ENCODE data around the gene AP1B1.

The AP1B1 gene

GRCh38 chr22:29327089-29327764 lies 61.1 kb downstream of the AP1B1 start:
- no peak for DNase-seq (ENCODE audit: extremely low spot score)
- ChIA-PET POLR2A (no interaction called here), CTCF (interaction anchor here (1.7 kb wide), 1 partner anchor 8 kb away, joined by 4 read pairs; no protein-coding TSS in a partner anchor)
- TF ChIP-seq CTCF (IDR thresholded peaks at IDR 0.05; ENCODE audit: control extremely low read depth, extremely low read depth, low read depth, missing control alignments): no peak

- DNase-seq (ENCODE audit: extremely low spot score): no peak
- ChIA-PET POLR2A (no interaction called here), CTCF (interaction anchor here (1.1 kb wide), 1 partner anchor 14 kb away, joined by 3 read pairs; no protein-coding TSS in a partner anchor)
- no peak for TF ChIP-seq CTCF (IDR thresholded peaks at IDR 0.05; ENCODE audit: control extremely low read depth, extremely low read depth, low read depth, missing control alignments)
Measured at GRCh38 chr22:29326481-29326880, 61.9 kb downstream of the AP1B1 start.

- ChIA-PET CTCF (interaction anchor here (1.1 to 1.5 kb wide), 2 partner anchors 12 to 13 kb away, joined by 3 read pairs; no protein-coding TSS in a partner anchor), POLR2A (no interaction called here)
- no peak for DNase-seq (ENCODE audit: extremely low spot score)
- TF ChIP-seq CTCF (IDR thresholded peaks at IDR 0.05; ENCODE audit: control extremely low read depth, extremely low read depth, low read depth, missing control alignments): no peak
Measured at GRCh38 chr22:29325785-29326315, 62.5 kb downstream of the AP1B1 start.

- POLR2A ChIA-PET: no interaction called here
- DNase-seq (ENCODE audit: extremely low spot score): no peak
- no peak for TF ChIP-seq CTCF (IDR thresholded peaks at IDR 0.05; ENCODE audit: control extremely low read depth, extremely low read depth, low read depth, missing control alignments)
- CTCF ChIA-PET: interaction anchor here (1.1 to 1.5 kb wide), 2 partner anchors 12 to 13 kb away, joined by 3 read pairs; no protein-coding TSS in a partner anchor
Measured at GRCh38 chr22:29325356-29325755, 63.0 kb downstream of the AP1B1 start.

- DNase-seq (ENCODE audit: extremely low spot score): no peak
- CTCF ChIA-PET: no interaction called here
- POLR2A ChIA-PET: no interaction called here
- TF ChIP-seq CTCF (IDR thresholded peaks at IDR 0.05; ENCODE audit: control extremely low read depth, extremely low read depth, low read depth, missing control alignments): no peak
Measured at GRCh38 chr22:29323641-29324040, 64.7 kb downstream of the AP1B1 start.

- POLR2A ChIA-PET: no interaction called here
- CTCF ChIA-PET: interaction anchor here (0.9 to 1.6 kb wide), 3 partner anchors 8 to 28 kb away, joined by 3 to 5 read pairs (median 3); partner anchors contain the start of gene GAS2L1
- TF ChIP-seq CTCF (IDR thresholded peaks at IDR 0.05; ENCODE audit: control extremely low read depth, extremely low read depth, low read depth, missing control alignments): no peak
- DNase-seq (ENCODE audit: extremely low spot score): no peak
Measured at GRCh38 chr22:29320546-29320945, 67.8 kb downstream of the AP1B1 start.

Measured in GM10248 (cell line).